GM19467 (cell line): ENCODE results near the gene PDLIM5.
"Not testable (repeated sequence)": the region's sequence is repeated elsewhere in the genome, so short reads cannot be mapped to it uniquely, and the experiment has no call there.

ENCODE experiments used
- ATAC-seq: cut with Tn5 transposase; IDR thresholded peaks from one replicate; pipeline ENCODE4 v1.9.1; 2021; ENCODE audit warnings: mild to moderate bottlenecking, moderate library complexity; ENCODE audit not compliant: unreplicated experiment

PDLIM5 gene

GRCh38 chr4:94488670-94489069 is 36.9 kb downstream of the PDLIM5 start:
- no peak for ATAC-seq

DNA sequence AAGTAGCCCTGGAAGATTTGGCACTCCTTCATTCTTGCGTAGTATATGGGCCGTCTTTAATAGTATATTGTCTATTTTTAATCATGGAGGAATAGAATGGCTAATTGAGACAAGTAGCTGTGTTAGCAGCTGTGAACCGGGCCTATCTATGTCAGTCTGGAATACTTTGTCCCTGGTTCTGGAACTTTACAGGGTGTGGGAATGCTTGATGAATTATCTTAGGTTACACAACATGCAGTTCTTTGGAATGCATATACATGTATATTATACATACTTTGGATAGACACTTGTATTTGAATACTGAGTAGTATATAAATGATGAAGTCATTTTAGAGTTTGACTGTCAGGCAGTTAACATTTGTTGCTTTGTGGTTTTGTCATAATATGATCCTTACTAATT is 37.4 kb downstream of the PDLIM5 start:
- no peak for ATAC-seq

GRCh38 chr4:94490437-94490836 is 38.7 kb downstream of the PDLIM5 start:
- no peak for ATAC-seq

DNA sequence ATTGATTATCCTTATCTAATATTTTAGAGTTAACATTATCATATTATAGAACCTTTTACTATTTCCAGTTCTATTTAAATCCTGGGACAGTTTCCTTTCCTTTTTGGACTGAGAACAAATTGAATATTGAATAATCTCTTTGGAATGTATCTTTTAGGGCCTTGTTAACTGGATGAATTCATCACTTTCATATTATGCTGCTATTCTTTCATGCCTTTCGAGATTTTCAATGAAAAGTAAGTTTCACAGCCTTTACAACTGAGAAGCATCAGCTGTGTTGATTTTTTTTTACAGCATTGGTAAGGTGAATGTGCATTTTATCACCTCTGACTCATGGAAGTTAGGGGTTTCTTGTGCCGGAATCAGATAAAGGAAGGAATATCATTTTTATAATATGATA is 39.6 kb downstream of the PDLIM5 start:
- ATAC-seq = no peak

GRCh38 chr4:94495408-94495807 is 43.7 kb downstream of the PDLIM5 start:
- no peak for ATAC-seq

DNA sequence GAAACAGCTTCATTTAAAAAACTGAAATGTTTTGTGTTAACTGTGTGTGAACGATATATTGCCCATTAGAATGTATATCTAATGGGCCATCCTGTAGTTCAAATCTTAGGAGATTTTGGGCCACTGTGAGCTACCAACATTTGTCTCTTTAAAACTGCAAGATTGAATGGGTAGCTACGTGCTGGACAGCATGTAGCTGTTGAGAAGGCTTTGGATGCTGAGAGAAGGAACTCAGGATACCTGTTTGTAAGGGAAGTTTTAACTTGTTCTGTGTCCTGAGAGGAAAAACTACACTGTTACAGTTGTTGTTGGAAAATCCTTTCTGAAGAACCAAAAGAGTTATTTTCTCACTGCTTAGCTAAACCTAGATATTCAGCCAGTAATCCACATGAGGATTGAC is 45.9 kb downstream of the PDLIM5 start:
- ATAC-seq = no peak

- no peak for ATAC-seq
These were observed 46.8 kb downstream of the PDLIM5 start for GRCh38 chr4:94498502-94498901.

DNA sequence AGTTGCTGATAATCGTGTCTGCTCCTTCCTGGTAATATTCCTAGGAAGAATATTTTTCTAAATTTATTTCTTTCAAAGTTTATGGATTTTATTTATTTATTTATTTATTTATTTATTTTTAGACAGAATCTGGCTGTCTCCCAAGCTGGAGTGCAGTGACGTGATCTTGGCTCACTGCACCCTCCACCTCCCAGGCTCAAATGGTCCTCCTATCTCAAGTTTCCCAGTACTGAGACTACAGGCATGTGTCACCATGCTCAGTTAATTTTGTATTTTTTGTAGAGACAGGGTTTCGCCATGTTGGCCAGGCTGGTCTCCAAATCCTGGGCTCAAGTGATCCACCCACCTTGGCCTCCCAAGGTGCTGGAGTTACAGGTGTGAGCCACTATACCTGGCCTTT is 48.9 kb downstream of the PDLIM5 start:
- no peak for ATAC-seq

DNA sequence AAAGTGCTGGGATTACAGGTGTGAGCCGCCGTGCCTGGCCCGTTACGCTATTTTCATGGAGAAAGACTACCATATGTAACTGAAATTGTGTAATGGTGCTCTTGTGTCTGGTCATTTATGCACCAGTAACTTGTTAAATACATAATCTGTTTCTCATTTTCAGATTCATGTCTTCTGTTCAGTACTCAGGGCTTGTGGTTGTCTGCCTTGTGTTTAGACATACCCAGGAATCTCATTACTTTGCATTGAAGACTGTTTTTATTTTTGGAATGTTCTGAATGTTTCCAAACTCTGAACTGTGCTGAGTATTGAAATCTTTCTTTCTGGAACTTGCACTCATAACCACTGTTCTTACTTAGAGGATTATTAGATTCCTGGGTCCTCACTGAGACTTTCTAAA is 52.8 kb downstream of the PDLIM5 start:
- ATAC-seq = no peak

GRCh38 chr4:94506822-94507221 is 55.1 kb downstream of the PDLIM5 start:
- ATAC-seq = no peak

DNA sequence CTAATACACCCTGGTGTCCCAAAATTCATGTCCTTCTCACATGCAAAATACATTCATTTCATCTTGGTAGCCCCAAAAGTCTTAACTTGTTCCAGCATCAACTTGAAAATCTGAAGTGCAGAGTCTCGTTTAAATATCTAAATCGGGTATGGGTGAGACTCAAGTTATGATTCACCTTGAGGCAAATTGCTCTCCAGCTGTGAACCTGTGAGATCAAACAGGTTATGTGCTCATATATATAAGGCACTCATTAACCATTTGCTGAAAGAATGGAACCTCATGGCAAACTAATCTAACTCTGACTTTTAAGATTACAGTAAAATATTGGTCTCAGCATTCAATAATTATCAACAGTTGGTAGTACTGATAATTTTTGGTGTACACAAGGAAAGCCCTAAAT is 55.5 kb downstream of the PDLIM5 start:
- no peak for ATAC-seq

DNA sequence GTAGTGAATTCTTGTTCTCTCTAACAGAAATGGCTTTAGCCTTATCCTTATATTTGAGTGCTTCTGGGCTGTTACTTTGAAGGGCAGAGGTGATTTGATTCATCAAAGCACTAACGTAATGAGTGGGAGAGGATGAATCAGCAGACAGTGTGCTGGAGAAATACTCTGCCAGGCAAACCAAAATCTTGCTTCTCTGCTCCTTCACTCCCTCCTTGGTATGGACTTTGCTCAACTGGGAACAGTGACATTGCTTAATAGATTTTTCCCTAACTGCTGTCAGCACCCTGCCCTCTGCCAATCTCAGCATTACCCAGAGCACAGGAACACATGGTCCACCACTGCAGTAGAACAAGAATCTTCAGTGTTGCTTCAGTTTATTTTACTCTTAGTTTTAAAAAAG is 56.0 kb downstream of the PDLIM5 start:
- ATAC-seq = no peak

- ATAC-seq = no peak
These were observed 56.6 kb downstream of the PDLIM5 start for GRCh38 chr4:94508296-94508695.

GRCh38 chr4:94508806-94509205 is 57.1 kb downstream of the PDLIM5 start:
- no peak for ATAC-seq

- no peak for ATAC-seq
These were observed 59.8 kb downstream of the PDLIM5 start for GRCh38 chr4:94511591-94511990.

DNA sequence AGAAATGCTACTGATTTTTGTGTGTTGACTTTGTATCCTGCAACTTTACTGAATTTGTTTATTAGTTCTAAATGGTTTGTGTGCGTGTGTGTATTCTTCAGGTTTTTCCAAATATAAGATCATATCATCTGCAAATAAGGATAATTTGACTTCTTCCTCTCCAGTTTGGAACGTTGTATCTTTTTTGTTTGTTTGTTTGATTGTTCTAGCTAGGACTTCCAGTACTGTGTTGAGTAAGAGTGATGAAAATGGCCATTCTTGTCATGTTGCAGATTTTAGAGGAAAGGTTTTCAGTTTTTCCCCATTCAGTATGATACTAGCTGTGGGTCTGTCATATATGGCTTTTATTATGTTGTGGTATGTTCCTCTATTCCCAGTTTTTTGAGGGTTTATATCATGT is 61.8 kb downstream of the PDLIM5 start:
- not testable (repeated sequence) for ATAC-seq

DNA sequence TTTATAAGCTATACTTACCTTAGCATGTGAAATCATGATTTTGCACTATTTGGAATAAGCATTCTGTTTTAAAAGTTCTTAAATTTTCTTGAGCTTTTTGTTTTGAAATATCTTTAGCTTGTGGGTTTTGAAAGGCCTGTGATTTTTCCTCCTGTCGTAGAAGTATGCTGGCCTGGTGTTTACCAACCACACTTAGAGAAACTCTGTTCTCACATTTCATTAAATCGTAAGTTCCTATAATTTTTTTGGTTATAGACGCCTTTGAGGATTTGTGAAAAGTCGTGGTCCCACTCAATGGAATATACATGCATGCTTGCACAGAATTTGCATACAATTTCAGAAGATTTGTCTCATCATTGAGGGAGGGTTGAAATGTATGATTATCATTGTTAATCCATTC is 63.6 kb downstream of the PDLIM5 start:
- ATAC-seq = no peak

DNA sequence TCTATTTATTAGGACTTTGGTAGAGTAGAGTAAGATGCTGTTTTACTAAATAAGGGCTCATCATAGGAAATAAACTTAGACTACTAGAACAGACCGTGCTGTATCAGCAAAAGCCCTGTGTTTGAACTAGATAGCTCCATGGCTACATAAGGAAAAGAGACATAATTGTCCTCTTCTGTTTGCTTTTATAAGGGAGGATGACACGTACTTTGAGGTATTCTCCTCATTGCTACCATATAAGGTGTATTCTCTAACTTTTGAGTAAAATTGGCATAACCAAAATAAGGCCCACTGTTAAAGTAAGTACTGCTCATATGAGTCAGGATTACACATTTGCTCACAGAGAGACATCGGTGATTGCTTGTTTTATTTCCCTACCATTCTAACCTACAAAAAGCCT is 64.3 kb downstream of the PDLIM5 start:
- no peak for ATAC-seq

DNA sequence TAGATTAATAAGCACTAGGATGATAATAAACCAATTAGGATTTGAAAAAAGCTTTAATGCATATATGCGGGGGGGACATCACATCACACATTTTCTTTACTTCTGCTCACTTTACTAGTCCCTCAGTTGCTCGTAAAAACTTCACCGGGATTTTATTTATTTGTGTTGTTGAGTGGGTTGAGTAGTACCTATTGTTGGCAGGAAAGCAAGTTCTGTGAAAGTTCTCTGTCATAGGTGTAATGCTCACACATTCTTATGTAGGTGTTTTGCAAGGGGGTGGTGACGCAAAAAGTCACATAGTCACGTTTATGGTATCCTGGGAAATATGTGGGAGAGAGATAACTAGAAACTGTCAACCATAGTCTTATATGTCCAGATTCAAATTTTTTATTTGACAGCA is 65.3 kb downstream of the PDLIM5 start:
- ATAC-seq = no peak

DNA sequence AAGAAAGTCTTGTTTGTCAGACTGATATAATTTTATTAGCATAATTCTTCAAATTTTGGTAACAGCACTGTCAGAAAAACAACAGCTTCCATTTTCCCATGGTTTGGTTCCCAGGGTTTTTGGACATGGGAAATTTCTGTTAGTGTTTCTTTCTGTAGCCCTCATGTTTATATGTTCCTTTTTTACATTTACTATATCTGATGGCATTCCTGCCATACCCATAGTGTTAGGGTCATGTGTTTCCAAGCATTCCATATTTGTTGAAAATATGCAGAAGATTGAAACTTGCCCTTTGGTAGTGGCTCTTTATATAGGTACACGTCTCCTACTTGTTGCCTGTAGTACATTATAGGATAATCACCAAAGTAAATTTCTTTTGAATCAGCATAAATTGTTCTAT is 65.8 kb downstream of the PDLIM5 start:
- no peak for ATAC-seq

- no peak for ATAC-seq
These were observed 67.3 kb downstream of the PDLIM5 start for GRCh38 chr4:94519019-94519418.

DNA sequence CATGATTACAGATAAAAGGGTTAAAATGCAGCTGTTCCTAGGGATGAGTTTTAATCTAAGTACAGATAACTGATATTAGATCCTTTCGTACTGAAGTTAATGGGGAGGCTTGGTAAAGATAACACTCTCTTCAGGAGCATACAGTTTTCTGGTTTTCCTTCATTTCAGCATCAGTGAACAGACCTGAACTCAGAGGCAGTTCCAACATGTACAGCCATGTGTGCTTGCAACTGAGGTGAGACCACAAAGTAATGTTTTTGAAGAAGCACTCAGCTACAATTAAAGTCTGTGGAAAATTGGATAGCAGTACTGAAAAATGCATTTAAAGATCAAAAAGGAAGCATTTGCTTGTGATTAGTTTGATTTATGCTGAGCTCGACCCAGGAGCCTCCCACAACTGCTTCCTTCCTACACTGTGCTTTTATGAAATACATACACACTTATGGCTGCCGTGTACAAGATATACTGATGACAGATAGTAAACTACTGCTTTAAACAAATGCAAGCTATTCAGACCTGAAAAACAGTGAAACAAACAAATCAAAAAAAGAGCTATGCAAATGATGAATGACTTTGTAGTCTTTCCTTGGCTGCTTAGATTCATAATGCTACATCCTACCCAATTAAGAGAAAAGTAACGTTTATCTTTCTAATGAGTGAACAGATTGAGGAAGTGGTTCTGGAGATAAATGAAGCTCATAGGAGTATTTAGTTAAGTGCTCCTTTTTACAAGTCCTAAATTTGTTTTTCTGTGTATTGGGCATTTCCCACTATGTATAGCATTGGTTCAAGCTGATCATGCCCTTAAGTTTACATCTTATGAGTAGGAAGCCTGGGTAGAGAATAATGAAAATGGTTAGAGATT is 68.4 kb downstream of the PDLIM5 start:
- no peak for ATAC-seq

DNA sequence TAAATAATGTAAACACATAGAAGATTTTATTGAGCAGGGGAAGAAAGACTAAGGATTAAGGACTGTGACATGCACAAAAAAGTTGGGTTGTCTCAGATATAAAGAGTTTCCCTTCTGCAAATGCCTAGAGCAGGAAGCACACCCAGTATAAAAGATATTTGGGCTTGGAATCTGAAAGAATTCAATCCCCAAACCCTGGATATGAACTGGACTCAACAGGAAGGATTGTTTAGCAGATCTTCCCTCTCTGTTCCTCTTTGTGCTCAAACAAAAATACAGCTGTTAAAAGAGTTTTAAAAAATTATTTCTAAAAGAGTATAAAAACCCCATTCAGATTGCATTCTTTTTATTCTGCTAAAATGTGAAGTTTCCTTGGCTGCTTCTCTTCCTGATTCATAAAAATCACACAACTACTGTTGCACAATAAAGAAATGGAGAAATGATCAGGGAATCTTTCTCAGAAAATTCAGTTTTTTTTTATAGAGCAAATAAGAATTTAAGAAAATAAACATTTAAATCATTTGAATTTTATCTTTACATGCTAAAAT is 71.4 kb downstream of the PDLIM5 start:
- ATAC-seq = no peak
